GM21737 (cell line): Measurements from ENCODE around the gene PEX11B.

Source experiments
- ATAC-seq: cut with Tn5 transposase; IDR thresholded peaks from one replicate; pipeline ENCODE4 v1.9.1; 2021; ENCODE audit warnings: mild to moderate bottlenecking, moderate library complexity; ENCODE audit not compliant: unreplicated experiment

Gene PEX11B

DNA sequence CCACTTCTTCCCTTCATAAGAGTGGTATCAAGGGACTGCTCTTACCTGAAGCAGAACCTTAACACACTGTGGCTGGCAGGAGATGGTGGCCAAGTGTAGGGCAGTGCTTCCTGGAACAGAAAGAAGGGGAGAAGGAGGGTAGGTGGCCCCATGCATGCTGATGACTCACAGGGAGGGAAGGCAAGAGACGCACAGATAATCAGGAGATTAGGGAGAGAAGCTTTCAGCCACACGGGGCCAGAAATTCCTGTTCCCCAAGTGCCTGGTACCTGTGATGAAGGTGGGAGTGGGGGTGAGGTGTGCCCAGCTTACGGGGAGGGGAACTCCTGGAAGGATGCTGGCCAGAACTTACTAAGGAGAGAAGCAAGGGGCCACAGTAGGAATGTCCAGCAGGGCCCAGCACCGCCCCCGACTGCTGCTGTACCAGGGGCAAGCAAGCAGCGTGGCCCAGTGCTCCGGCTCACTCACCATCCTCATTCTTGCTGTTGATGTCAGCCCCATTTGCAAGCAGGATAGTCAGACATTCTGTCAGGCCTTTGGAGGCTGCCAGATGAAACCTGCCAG is 40.5 kb downstream of the PEX11B start:
- no peak for ATAC-seq

DNA sequence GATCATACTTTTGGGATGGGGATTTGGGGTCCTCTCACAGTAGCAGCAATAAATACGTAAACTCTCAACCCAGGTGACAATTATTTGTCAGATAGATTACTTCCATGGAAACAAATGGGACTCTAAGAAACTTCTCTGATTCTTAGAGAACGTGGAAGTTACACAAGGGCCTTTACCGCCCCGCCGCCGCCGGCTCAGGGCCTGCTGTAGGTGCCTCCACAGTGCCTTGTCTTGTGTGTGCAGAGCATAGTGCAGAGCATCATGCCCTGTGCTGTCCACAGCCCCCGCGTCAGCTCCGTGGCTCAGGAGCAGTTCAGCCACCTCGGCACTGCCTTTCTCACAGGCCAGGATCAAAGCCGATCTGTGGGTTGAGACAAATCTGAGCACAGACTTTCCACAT is 43.9 kb downstream of the PEX11B start:
- no peak for ATAC-seq

DNA sequence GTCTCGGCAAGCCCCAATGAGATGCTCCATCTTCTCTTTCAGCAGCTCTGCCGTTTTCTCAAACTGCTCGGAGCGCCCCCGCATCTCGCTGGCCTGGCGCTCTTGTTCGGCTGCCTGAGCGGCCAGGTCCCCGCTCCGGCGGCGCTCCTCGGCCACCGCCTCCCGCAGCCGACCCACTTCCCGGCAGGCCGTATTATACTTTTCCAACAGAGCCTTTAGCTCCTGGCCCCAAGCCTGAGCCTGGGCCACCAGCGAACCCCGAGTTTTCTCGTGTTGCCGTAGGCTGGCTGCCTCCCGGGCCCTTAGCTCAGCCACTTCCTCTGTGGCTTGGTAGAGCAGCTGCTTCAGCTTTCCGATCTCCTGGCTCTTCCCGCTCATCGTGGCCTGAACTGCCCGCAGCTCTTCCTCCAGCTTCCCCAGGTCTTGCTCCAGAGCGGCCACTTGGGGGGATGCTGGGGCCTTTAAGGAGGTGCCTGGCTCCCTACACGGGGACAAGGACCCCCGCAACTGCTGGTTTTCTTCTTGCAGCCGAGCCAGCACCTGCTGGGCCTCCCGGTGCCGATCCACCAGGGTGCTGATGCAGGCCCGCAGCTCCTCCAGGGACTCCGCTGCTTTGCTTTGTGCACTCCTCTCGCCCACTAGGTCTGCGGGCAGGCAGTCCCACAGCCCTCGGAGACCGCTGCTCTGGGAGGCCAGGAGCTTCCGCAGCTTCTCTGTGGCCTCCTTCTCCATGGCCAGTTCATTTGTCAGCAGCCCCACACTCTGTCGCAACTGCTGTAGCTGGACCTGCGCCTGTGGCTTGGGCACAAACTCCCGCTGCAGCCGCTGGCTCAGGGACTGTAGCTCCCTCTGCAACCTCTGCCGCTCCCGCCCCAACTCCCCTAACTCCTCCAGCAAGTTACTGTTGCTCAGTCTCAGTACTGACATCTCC is 46.3 kb downstream of the PEX11B start:
- no peak for ATAC-seq

DNA sequence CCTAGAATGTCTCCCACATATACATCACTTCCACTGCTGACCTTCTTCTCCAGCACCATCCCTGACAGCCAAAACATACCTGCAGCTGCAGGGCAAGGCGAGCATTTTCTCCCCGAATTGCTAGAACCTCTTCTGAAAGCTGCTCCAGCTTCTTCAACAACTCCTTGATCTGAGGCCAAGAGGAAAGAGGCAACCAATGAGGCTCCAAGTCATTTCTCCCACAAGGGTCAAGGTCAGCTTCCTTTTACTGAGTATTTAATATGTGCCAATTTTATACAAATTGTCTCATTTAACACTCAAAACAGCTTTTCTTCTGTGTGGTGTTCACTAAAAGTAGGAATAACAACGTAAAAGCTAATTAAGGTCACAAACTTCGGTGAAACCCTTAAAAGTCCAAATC is 50.3 kb downstream of the PEX11B start:
- no peak for ATAC-seq

DNA sequence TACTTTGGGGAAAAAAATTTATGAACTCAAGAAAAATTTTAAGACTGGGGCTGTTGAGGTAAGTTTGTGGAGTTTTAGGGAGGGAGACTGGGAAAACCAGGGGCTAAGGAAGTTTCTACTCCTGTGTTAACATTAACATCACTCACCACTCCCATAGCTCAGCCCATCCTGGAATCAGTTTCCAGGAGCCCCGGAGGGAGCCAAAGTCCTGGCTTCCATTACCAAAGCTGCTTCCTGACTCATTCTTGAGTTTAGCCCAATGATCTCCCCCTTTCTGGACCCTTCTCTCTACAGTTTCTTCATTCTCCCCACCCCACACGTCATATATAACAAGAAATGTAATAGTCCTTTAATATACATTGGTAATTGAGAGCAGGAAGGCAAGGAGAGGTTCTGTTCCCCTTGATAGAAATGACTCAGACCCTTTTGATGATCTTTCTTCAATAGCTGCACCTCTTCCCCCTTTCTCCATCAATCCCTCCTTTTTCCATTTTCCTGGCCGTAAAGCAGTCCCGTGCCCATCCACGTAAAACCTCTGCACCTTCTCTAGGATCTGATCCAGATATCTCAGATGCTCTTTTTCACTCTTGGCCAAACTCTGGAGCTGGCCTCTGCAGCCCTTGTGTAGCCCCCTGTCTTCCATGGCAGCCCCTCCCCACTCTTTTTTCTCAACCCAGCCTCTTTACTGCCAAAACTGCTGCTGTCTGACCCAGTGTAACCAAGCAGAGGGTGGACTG is 55.1 kb downstream of the PEX11B start:
- no peak for ATAC-seq
